GM06990 (cell line): ENCODE measurements around the gene C1QTNF1.

Experiments
- DNase-seq: peaks from one replicate; pipeline ENCODE4 v3.0.0-alpha.2; 2011; ENCODE audit not compliant: insufficient read length; ENCODE audit errors: extremely low read depth
- H3K27me3 ChIP-seq: replicated peaks from 2 replicates; pipeline ENCODE4 v1.6.0; 2011; ENCODE audit warnings: low read length; ENCODE audit not compliant: control insufficient read depth, insufficient read depth
- H3K36me3 ChIP-seq: 2 replicates; pipeline ENCODE4 v1.5.1; 2011; ENCODE audit warnings: low read length; ENCODE audit not compliant: control insufficient read depth, insufficient read depth
- H3K4me3 ChIP-seq: replicated peaks from 2 replicates; pipeline ENCODE4 v1.5.1; 2011; ENCODE audit warnings: low read depth, mild to moderate bottlenecking, control low read depth, low read length
- TF ChIP-seq, protein P1 (sequence below): IDR thresholded peaks from 2 replicates; pipeline ENCODE4 v1.5.1; 2011; ENCODE audit warnings: low read length, control low read depth, mild to moderate bottlenecking, inconsistent platforms; ENCODE audit not compliant: insufficient read depth, poor library complexity, severe bottlenecking

C1QTNF1 gene

DNA sequence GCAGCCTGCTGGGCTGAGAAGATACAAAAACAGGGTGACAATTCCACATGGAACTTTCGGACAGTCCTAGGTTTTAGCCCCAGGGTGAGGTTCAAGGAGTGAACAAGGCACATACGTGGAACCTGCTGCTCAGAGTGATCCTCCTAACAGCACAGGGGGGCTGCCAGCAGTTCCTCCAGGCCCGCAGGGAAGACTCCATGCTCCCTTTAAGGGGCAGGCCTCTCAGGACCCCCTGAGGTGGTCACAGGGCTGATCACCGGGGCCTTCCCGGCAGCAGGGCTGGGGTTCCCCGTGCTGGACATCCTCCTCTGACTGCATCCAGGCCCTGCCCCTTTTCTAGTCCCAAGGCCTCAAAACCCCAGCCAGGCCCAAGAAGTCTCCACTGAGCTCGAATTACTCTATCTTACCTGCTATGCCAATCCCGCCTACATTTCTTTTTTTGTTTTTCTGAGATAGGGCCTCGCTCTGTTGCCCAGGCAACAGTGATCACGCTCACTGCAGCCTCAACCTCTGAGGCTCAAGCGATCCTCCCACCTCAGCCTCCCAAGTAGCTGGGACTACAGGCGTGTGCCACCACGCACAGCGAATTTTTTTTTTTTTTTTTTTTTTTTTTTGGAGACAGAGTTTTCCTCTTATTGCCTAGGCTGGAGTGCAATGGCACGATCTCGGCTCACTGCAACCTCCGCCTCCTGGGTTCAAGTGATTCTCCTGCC is 24.8 kb upstream of the C1QTNF1 start:
- Histone ChIP-seq H3K4me3 (no peak overlapping the region), H3K36me3 (peaks cover 32% of the 10 kb centered on the region), H3K27me3 (no peaks in the 10 kb centered on the region)
- TF ChIP-seq, protein P1, sequence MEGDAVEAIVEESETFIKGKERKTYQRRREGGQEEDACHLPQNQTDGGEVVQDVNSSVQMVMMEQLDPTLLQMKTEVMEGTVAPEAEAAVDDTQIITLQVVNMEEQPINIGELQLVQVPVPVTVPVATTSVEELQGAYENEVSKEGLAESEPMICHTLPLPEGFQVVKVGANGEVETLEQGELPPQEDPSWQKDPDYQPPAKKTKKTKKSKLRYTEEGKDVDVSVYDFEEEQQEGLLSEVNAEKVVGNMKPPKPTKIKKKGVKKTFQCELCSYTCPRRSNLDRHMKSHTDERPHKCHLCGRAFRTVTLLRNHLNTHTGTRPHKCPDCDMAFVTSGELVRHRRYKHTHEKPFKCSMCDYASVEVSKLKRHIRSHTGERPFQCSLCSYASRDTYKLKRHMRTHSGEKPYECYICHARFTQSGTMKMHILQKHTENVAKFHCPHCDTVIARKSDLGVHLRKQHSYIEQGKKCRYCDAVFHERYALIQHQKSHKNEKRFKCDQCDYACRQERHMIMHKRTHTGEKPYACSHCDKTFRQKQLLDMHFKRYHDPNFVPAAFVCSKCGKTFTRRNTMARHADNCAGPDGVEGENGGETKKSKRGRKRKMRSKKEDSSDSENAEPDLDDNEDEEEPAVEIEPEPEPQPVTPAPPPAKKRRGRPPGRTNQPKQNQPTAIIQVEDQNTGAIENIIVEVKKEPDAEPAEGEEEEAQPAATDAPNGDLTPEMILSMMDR: no peak
- no peak for DNase-seq

DNA sequence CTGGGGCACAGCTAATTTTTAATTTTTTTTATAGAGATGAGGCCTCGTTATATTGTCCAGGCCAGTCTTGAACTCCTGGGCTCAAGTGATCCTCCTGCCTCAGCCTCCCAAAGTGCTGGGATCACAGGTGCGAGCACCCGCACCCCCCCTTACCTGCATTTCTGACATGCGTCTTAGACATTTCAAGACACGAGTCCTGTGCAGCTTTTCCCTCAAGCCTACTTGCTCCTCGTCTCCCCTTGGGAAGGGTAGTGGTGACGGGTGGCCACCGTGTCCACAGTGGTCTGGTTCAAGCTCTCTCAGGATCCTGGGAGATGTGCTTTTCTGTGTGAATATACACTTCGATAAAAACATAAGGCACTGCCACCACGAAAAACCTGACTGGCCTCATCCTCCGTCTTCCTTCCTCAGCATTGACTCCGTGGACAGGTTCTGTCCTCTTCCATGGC is 24.0 kb upstream of the C1QTNF1 start:
- TF ChIP-seq, protein P1: no peak
- no peaks in the 10 kb centered on the region for H3K27me3 ChIP-seq
- peaks cover 29% of the 10 kb centered on the region for H3K36me3 ChIP-seq
- no peak overlapping the region for H3K4me3 ChIP-seq
- no peak for DNase-seq

DNA sequence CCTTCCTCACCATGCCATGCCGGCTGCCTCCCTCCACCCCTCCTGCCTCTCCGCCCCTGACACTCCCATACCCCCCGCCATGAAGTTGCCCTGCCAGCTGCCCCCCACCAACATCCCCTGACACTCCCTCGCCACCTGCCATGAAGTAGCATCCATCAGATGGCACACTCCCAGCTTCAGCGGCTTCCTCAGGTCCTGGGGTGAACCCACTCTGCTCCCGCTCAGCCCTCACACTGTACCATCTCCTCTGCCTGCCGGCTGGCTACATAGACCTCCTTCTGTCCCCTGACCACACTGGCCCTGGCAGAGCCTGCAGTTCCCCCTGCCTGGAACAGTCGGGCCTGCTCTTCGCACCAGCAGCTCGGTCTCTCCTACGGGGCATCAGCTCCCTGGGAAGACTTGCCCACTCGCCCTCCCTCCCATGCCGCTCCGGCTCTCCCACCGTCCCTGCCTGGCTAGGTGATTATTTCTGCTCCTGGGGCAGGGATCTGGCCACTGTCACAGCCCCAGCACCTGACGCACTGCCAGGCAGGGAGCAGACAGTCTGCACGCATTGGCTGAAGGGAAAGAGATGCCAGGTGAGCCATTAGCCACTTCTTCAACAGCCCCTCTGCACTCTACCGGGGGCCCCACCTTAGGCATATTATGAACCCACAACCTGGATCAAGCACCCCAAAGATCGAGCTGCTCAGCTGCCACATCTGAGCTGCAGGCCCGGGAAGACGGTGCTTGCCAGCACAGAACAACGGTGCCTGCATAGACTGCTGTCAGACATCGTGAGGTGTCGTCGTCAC is 23.4 kb upstream of the C1QTNF1 start:
- Histone ChIP-seq H3K36me3 (peaks cover 25% of the 10 kb centered on the region), H3K27me3 (no peaks in the 10 kb centered on the region), H3K4me3 (no peak overlapping the region)
- TF ChIP-seq, protein P1: no peak
- no peak for DNase-seq

DNA sequence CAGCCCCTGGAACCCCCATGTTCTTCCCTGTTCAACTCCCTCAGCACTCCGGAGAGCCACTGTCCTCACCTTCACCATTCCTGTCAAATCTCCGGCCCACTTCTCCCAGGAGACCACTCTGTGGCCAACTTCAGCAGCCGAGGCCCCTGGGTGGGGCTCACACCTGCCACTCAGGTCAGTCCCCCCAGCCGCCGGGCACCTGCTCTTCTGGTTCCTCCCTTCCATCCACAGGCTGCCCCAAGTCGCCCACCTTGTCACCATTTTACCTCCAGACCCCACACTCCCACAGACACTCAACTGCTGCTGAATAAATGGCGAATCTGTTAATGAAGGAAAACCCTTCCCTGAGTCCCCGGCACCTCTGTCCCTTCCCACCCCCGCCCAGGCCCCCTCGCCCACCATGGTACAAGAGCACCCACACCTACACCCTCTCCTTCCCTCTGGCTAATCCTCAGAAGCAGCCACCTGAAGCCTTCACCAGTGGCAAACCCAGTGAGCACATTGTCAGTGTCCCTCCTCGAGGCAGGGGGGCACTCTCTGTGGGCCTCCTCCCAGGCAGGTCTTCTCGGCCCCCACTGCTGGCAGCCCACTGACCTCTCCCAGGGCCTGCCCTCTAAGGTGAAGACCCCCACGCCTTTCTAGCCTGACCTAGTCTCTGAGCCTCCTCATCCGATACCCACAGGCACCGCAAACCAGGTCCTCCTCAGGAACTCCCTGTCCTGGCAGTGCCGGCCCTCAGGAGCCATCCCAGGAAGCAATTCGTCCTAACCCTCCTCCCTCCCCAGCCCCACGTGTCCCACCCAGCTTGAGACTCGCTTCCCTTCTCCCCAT is 22.6 kb upstream of the C1QTNF1 start:
- Histone ChIP-seq H3K36me3 (peaks cover 19% of the 10 kb centered on the region), H3K4me3 (no peak overlapping the region), H3K27me3 (no peaks in the 10 kb centered on the region)
- TF ChIP-seq, protein P1: no peak
- DNase-seq: no peak

DNA sequence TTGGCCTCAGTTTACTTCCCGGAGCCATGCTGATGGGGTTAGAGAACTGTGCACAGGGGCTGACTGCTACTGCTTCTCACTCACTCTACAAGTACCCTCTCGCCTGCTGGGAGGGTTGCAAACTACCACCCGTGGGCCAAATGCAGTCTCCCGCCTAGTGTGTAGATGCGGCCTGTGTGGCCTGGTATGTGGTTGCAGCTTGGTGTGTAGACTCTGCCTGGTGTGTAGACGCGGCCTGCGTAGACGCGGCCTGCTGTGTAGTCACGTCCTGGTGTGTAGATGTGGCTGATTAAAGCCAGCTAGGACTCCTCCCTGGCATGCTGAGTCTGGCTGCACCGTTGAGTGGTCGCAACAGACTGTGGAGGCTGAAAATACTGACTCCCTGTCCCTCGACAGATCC is 21.7 kb upstream of the C1QTNF1 start:
- TF ChIP-seq, protein P1: no peak
- no peak for DNase-seq
- H3K4me3 ChIP-seq: no peak overlapping the region
- H3K27me3 ChIP-seq: no peaks in the 10 kb centered on the region
- H3K36me3 ChIP-seq: peaks cover 14% of the 10 kb centered on the region
